Uterus (tissue), 2 donors: ENCODE measurements around the gene RNU5B-1.

Experiments used
- CTCF ChIP-seq, 4 experiments: fragments of 200-600 bp in 2 of 4; fragments of 450-650 bp in 2 of 4; sonication (generic) in 2 of 4; IDR thresholded peaks; one replicate each; pipeline ENCODE4 v1.5.1; 2016 to 2019; ENCODE audit warnings: antibody characterized with exemption in 4 of 4, mild to moderate bottlenecking in 2 of 4, moderate library complexity in 1 of 4
- POLR2A ChIP-seq, 2 donors: fragments of 450-650 bp; IDR thresholded peaks; one replicate each; pipeline ENCODE4 v1.6.1; 2016; ENCODE audit warnings: antibody characterized with exemption in 2 of 2, mild to moderate bottlenecking in 1 of 2, moderate library complexity in 1 of 2

GRCh38 chr15:65268411-65268810 lies 36.1 kb upstream of the RNU5B-1 start:
- no peak for TF ChIP-seq CTCF (IDR thresholded peaks at IDR 0.05)
- no peak for TF ChIP-seq POLR2A (IDR thresholded peaks at IDR 0.05)
